B cell (primary cell): ENCODE data around the gene ARHGEF4. TPM values are rescaled to one million over a fixed set of nuclear protein-coding genes. Genes with fewer than 3 reads are reported as not detected.

Experiments
- ATAC-seq: fragments of 200-7000 bp; cut with Tn5 transposase; one replicate; pipeline ENCODE4 v1.10.0; 2021; ENCODE audit warnings: low read depth, mild to moderate bottlenecking, moderate number of reproducible peaks, moderate library complexity
- CTCF ChIA-PET: fragments of 350-600 bp; sonication (Branson Sonifier 250); formaldehyde crosslinking; loops from one replicate; lab custom pipeline; 2021; ENCODE audit warnings: antibody characterized with exemption, inconsistent platforms; lab: Charles Lee
- POLR2A ChIA-PET: fragments of 350-600 bp; sonication (Branson Sonifier 250); formaldehyde crosslinking; loops from one replicate; lab custom pipeline; 2021; ENCODE audit warnings: antibody characterized with exemption; lab: Charles Lee
- DNase-seq: peaks from one replicate; pipeline ENCODE4 v3.0.0; 2013
- H2AFZ ChIP-seq: 2 replicates; pipeline ENCODE4 v1.6.1; 2012; ENCODE audit warnings: mild to moderate bottlenecking, low read depth, low read length; ENCODE audit not compliant: insufficient read depth, poor library complexity, severe bottlenecking
- H3K27ac ChIP-seq, 2 donors: 1 replicate in 1 of 2; 2 replicates in 1 of 2; pipeline ENCODE4 v1.5.1; 2012 to 2013; ENCODE audit warnings: low read length in 2 of 2, mild to moderate bottlenecking in 2 of 2, moderate library complexity in 1 of 2
- H3K27me3 ChIP-seq, 4 experiments: fragments of 200-600 bp in 1 of 4; sonication (generic) in 1 of 4; replicated peaks in 1 of 4; 1 replicate in 2 of 4; 2 replicates in 2 of 4; pipeline versions ENCODE4 v1.6.1 to v1.7.0; 2013 to 2016; ENCODE audit warnings: low read length in 3 of 4, mild to moderate bottlenecking in 2 of 4, mixed read lengths in 1 of 4, moderate library complexity in 1 of 4; ENCODE audit not compliant: insufficient read depth in 4 of 4, control insufficient read depth in 3 of 4; ENCODE audit errors: control extremely low read depth in 1 of 4
- H3K36me3 ChIP-seq, 2 experiments: replicated peaks in 1 of 2; 1 replicate in 1 of 2; 2 replicates in 1 of 2; pipeline versions ENCODE4 v1.6.1 to v1.7.1; 2013; ENCODE audit warnings: low read length in 1 of 2; ENCODE audit not compliant: insufficient read depth in 2 of 2, control insufficient read depth in 1 of 2; ENCODE audit errors: control extremely low read depth in 1 of 2, extremely low read depth in 1 of 2
- H3K4me1 ChIP-seq, 2 donors: fragments of 200-600 bp in 1 of 2; sonication (generic) in 1 of 2; 1 replicate in 1 of 2; 2 replicates in 1 of 2; pipeline versions ENCODE4 v1.5.1 to v1.6.1; 2013 to 2017; ENCODE audit warnings: low read length in 2 of 2; ENCODE audit not compliant: control insufficient read depth in 2 of 2, insufficient read depth in 2 of 2
- H3K4me2 ChIP-seq: replicated peaks from 2 replicates; pipeline ENCODE3; 2012; ENCODE audit warnings: mild to moderate bottlenecking, low read depth, low read length; ENCODE audit not compliant: poor library complexity, severe bottlenecking
- H3K4me3 ChIP-seq, 5 experiments: fragments of 200-600 bp in 1 of 5; sonication (generic) in 1 of 5; 1 replicate in 3 of 5; 2 replicates in 2 of 5; pipeline versions ENCODE4 v1.5.1 to v1.7.0; 2011 to 2016; ENCODE audit warnings: low read length in 4 of 5, mild to moderate bottlenecking in 4 of 5, low read depth in 2 of 5, control low read depth in 1 of 5, moderate library complexity in 1 of 5; ENCODE audit not compliant: insufficient read depth in 1 of 5; ENCODE audit errors: control extremely low read depth in 1 of 5, extremely low read depth in 1 of 5
- H3K79me2 ChIP-seq: fragments of 200-600 bp; sonication (generic); one replicate; pipeline ENCODE4 v1.6.0; 2016; ENCODE audit warnings: low read length; ENCODE audit not compliant: control insufficient read depth, insufficient read depth
- H3K9ac ChIP-seq: fragments of 200-600 bp; sonication (generic); 2 replicates; pipeline ENCODE4 v1.6.1; 2017; ENCODE audit warnings: mild to moderate bottlenecking, low read length, moderate library complexity
- H3K9me3 ChIP-seq, 3 donors: one replicate each; pipeline versions ENCODE4 v1.6.1 to v1.7.1; 2013; ENCODE audit warnings: low read length in 2 of 3; ENCODE audit not compliant: control insufficient read depth in 2 of 3, insufficient read depth in 1 of 3; ENCODE audit errors: control extremely low read depth in 1 of 3
- H4K20me1 ChIP-seq: 2 replicates; pipeline ENCODE4 v1.6.0; 2012; ENCODE audit warnings: mild to moderate bottlenecking, low read length; ENCODE audit not compliant: insufficient read depth, control insufficient read depth, poor library complexity, severe bottlenecking
- H3K27ac Mint-ChIP-seq: one replicate; pipeline ENCODE4 v1.8.0; 2021; ENCODE audit warnings: mixed read lengths
- H3K27me3 Mint-ChIP-seq: one replicate; pipeline ENCODE4 v1.8.0; 2021; ENCODE audit warnings: mixed read lengths
- H3K4me1 Mint-ChIP-seq: one replicate; pipeline ENCODE4 v1.8.0; 2021; ENCODE audit warnings: mixed read lengths
- H3K4me3 Mint-ChIP-seq: one replicate; pipeline ENCODE4 v1.8.0; 2021; ENCODE audit warnings: mixed read lengths
- H3K9me3 Mint-ChIP-seq: one replicate; pipeline ENCODE4 v1.8.0; 2022; ENCODE audit warnings: mixed read lengths; ENCODE audit not compliant: insufficient read depth
- CTCF ChIP-seq: fragments of 200-600 bp; IDR thresholded peaks from one replicate; pipeline ENCODE4 v1.8.0; 2022; ENCODE audit warnings: antibody characterized with exemption, mild to moderate bottlenecking
- EZH2 ChIP-seq: IDR thresholded peaks from 2 replicates; pipeline ENCODE4 v1.6.1; 2012; ENCODE audit warnings: borderline replicate concordance, low read depth, mild to moderate bottlenecking, moderate library complexity, low read length; ENCODE audit not compliant: insufficient read depth, poor library complexity, severe bottlenecking
- WGBS: methylation state at CpG from one replicate; pipeline ENCODE4 v1.1.5; 2013; ENCODE audit warnings: missing lambda C conversion rate; ENCODE audit not compliant: insufficient coverage; 5-methylcytosine and 5-hydroxymethylcytosine counted together
- intact Hi-C: fragments of 100-400 bp; cut with micrococcal nuclease; formaldehyde crosslinking; loops from one replicate; pipeline ENCODE4 v1.10.0; 2022
- polyA plus RNA-seq: library from polyadenylated mRNA; depleted of rRNA; stranded (reverse); fragments of >200 nt; gene quantifications from 2 replicates; pipeline ENCODE4 v1.2.3, GENCODE V29; 2012
- total RNA-seq, 2 donors: library from RNA; stranded (reverse); fragments of 120-200 nt in 1 of 2; gene quantifications; 1 replicate in 1 of 2; 2 replicates in 1 of 2; pipeline versions ENCODE4 v1.2.3 to v1.2.4, GENCODE V29; 2013 to 2022

Gene ARHGEF4
- total and polyA plus RNA-seq, 2 donors (not counting 1 experiment from before 2014, with no cell fraction given): 2.1 TPM; not detected in 1

GRCh38 chr2:131054488-131054887, 217.8 kb downstream of the ARHGEF4 start:
- 100% methylated on average over 3 of the region's 7 CpGs for WGBS
- no peaks in the 10 kb centered on the region for H3K4me1 ChIP-seq
- TF ChIP-seq CTCF (no peak), EZH2 (no peak)
- POLR2A ChIA-PET: no interaction called here
- H3K27me3 ChIP-seq: no peaks in the 10 kb centered on the region
- ATAC-seq: no peak
- no peaks in the 10 kb centered on the region for H3K27me3 Mint-ChIP-seq
- no peak overlapping the region for H3K4me3 ChIP-seq
- no peak overlapping the region for H3K4me3 Mint-ChIP-seq
- CTCF ChIA-PET: no interaction called here
- intact Hi-C loops: no loop called here
- H3K27ac ChIP-seq: no peak overlapping the region
- H3K9me3 Mint-ChIP-seq: no peaks in the 10 kb centered on the region
- H2AFZ ChIP-seq: no peak overlapping the region
- H3K9ac ChIP-seq: no peak overlapping the region
- peaks cover 0 to 89% of the 10 kb centered on the region in 2 experiments for H3K36me3 ChIP-seq
- H3K4me1 Mint-ChIP-seq: peaks cover 2% of the 10 kb centered on the region
- H3K9me3 ChIP-seq: no peaks in the 10 kb centered on the region
- no peak overlapping the region for H3K4me2 ChIP-seq
- peaks cover 82% of the 10 kb centered on the region for H4K20me1 ChIP-seq
- no peak for DNase-seq
- H3K79me2 ChIP-seq: peaks cover 33% of the 10 kb centered on the region
- H3K27ac Mint-ChIP-seq: no peak overlapping the region

GRCh38 chr2:131055169-131056065, 218.7 kb downstream of the ARHGEF4 start:
- no peak for TF ChIP-seq EZH2
- TF ChIP-seq CTCF: no peak
- no peaks in the 10 kb centered on the region for H3K9me3 ChIP-seq
- ChIA-PET CTCF (no interaction called here), POLR2A (no interaction called here)
- no peak overlapping the region for H3K4me2 ChIP-seq
- intact Hi-C loops: no loop called here
- no peak overlapping the region for H3K4me3 Mint-ChIP-seq
- no peak overlapping the region for H3K9ac ChIP-seq
- H3K27ac Mint-ChIP-seq: no peak overlapping the region
- no peak overlapping the region for H3K4me3 ChIP-seq
- no peak for ATAC-seq
- no peaks in the 10 kb centered on the region for H3K27me3 Mint-ChIP-seq
- peaks cover 2% of the 10 kb centered on the region for H3K4me1 Mint-ChIP-seq
- H3K9me3 Mint-ChIP-seq: no peaks in the 10 kb centered on the region
- H3K36me3 ChIP-seq: peaks cover 0 to 88% of the 10 kb centered on the region in 2 experiments
- H3K4me1 ChIP-seq: no peaks in the 10 kb centered on the region
- WGBS: 97% methylated on average over 18 of the region's 26 CpGs
- no peak for DNase-seq
- no peak overlapping the region for H2AFZ ChIP-seq
- no peaks in the 10 kb centered on the region for H3K27me3 ChIP-seq
- peaks cover 80% of the 10 kb centered on the region for H4K20me1 ChIP-seq
- H3K79me2 ChIP-seq: peaks cover 41% of the 10 kb centered on the region
- H3K27ac ChIP-seq: no peak overlapping the region
